ENCODE results near the gene MEF2B. TPM values are rescaled to one million over a fixed set of nuclear protein-coding genes. Genes with fewer than 3 reads are reported as not detected.
A peak's percentile ranks its signal among the peaks of the same experiment; 100 is the strongest.

MEF2B gene
- total RNA-seq, 1 experiment from 2014 or later = not detected

GRCh38 chr19:19204181-19204580, 34.1 kb upstream of the MEF2B start:
- no peaks in the 10 kb centered on the region for H3K9me3 ChIP-seq (replicated peaks)
- H3K36me3 ChIP-seq = peaks cover 5% of the 10 kb centered on the region
- H3K27me3 ChIP-seq = peaks cover 7% of the 10 kb centered on the region
- H3K27ac ChIP-seq = no peak overlapping the region
- no peaks in the 10 kb centered on the region for H3K4me1 ChIP-seq
- no peak for DNase-seq
- no peak overlapping the region for H3K4me3 ChIP-seq

- peak within 1 kb of the TSS; percentile 65 for H3K4me3 ChIP-seq
- DNase-seq = peak; percentile 91 to 97
- peak within 1 kb of the TSS; percentile 47 for H3K27ac ChIP-seq
These were observed 33.2 kb upstream of the MEF2B start, which contains the start of gene NR2C2AP for GRCh38 chr19:19203012-19203856. Gene NR2C2AP (minus strand): TSS chr19:19203414. CDS start chr19:19203060, 354 bp downstream.

GRCh38 chr19:19202707-19203011, 32.6 kb upstream of the MEF2B start:
- Histone ChIP-seq H3K27ac (peak overlapping the region; percentile 47), H3K9me3 (replicated peaks) (no peaks in the 10 kb centered on the region), H3K27me3 (peaks cover 7% of the 10 kb centered on the region), H3K36me3 (peaks cover 13% of the 10 kb centered on the region), H3K4me3 (peak overlapping the region; percentile 65), H3K4me1 (no peaks in the 10 kb centered on the region)
- DNase-seq = no peak

More at GRCh38 chr19:19203012-19203856, 33.2 kb upstream of the MEF2B start, which contains the start of gene NR2C2AP:
- Histone ChIP-seq H3K4me1 (no peaks in the 10 kb centered on the region), H3K9me3 (replicated peaks) (no peaks in the 10 kb centered on the region), H3K27me3 (peaks cover 7% of the 10 kb centered on the region), H3K36me3 (peaks cover 10% of the 10 kb centered on the region)

GRCh38 chr19:19201697-19202630, 31.9 kb upstream of the MEF2B start:
- Histone ChIP-seq H3K9me3 (replicated peaks) (no peaks in the 10 kb centered on the region), H3K36me3 (peaks cover 17% of the 10 kb centered on the region), H3K4me1 (no peaks in the 10 kb centered on the region), H3K27me3 (peaks cover 7% of the 10 kb centered on the region), H3K4me3 (peak overlapping the region; percentile 65; the same call in 1 of the 2 replicates), H3K27ac (no peak overlapping the region)
- no peak for DNase-seq

- H3K27me3 ChIP-seq = no peaks in the 10 kb centered on the region
- no peak overlapping the region for H3K4me3 ChIP-seq
- no peaks in the 10 kb centered on the region for H3K9me3 ChIP-seq (replicated peaks)
- H3K36me3 ChIP-seq = peaks cover 19% of the 10 kb centered on the region; the same call in 1 of the 2 replicates
- H3K4me1 ChIP-seq = no peaks in the 10 kb centered on the region
- no peak for DNase-seq
- H3K27ac ChIP-seq = no peak overlapping the region
These were observed 23.9 kb upstream of the MEF2B start for GRCh38 chr19:19193926-19194325.

GRCh38 chr19:19192910-19193423, 22.9 kb upstream of the MEF2B start:
- H3K9me3 ChIP-seq (replicated peaks) = no peaks in the 10 kb centered on the region
- peak overlapping the region; percentile 60 for H3K27ac ChIP-seq
- peak overlapping the region; percentile 68 for H3K4me3 ChIP-seq
- H3K27me3 ChIP-seq = no peaks in the 10 kb centered on the region
- H3K4me1 ChIP-seq = no peaks in the 10 kb centered on the region
- no peak for DNase-seq
- H3K36me3 ChIP-seq = peaks cover 12% of the 10 kb centered on the region; the same call in 1 of the 2 replicates

- peak within 1 kb of the TSS; percentile 68 for H3K4me3 ChIP-seq
- H3K9me3 ChIP-seq (replicated peaks) = no peaks in the 10 kb centered on the region
- H3K27ac ChIP-seq = peak within 1 kb of the TSS; percentile 78
- no peaks in the 10 kb centered on the region for H3K4me1 ChIP-seq
- peak; percentile 99 to 100 for DNase-seq
- H3K36me3 ChIP-seq = peaks cover 10% of the 10 kb centered on the region; the same call in 1 of the 2 replicates
- no peaks in the 10 kb centered on the region for H3K27me3 ChIP-seq
These were observed 22.2 kb upstream of the MEF2B start, which contains the start of the genes BORCS8 and RFXANK for GRCh38 chr19:19192078-19192882. Gene BORCS8 (minus strand): TSS chr19:19192152. CDS start chr19:19192117, 35 bp downstream. Gene RFXANK (plus strand): TSS chr19:19192258. CDS start chr19:19193947, 1,689 bp downstream.

- Histone ChIP-seq H3K4me3 (peak overlapping the region; percentile 68), H3K9me3 (replicated peaks) (no peaks in the 10 kb centered on the region), H3K4me1 (no peaks in the 10 kb centered on the region)
These were observed 21.7 kb upstream of the MEF2B start for GRCh38 chr19:19191768-19192077.

GRCh38 chr19:19186742-19187141, 16.7 kb upstream of the MEF2B start:
- no peak for DNase-seq
- no peak overlapping the region for H3K27ac ChIP-seq
- H3K9me3 ChIP-seq (replicated peaks) = no peaks in the 10 kb centered on the region
- no peaks in the 10 kb centered on the region for H3K27me3 ChIP-seq
- no peak overlapping the region for H3K4me3 ChIP-seq
- H3K36me3 ChIP-seq = no peaks in the 10 kb centered on the region
- no peaks in the 10 kb centered on the region for H3K4me1 ChIP-seq

More at GRCh38 chr19:19191768-19192077, 21.7 kb upstream of the MEF2B start:
- peak overlapping the region; percentile 78 for H3K27ac ChIP-seq
- H3K27me3 ChIP-seq = no peaks in the 10 kb centered on the region
- H3K36me3 ChIP-seq = peaks cover 5% of the 10 kb centered on the region; the same call in 1 of the 2 replicates
- no peak for DNase-seq

- peak; percentile 67 to 75 for DNase-seq
- no peak overlapping the region for H3K27ac ChIP-seq
- no peaks in the 10 kb centered on the region for H3K4me1 ChIP-seq
- no peaks in the 10 kb centered on the region for H3K36me3 ChIP-seq
- H3K27me3 ChIP-seq = no peaks in the 10 kb centered on the region
- H3K4me3 ChIP-seq = no peak overlapping the region
- no peaks in the 10 kb centered on the region for H3K9me3 ChIP-seq (replicated peaks)
These were observed 16.0 kb upstream of the MEF2B start for GRCh38 chr19:19185853-19186740.

- no peaks in the 10 kb centered on the region for H3K9me3 ChIP-seq (replicated peaks)
- H3K27ac ChIP-seq = no peak overlapping the region
- H3K4me1 ChIP-seq = no peaks in the 10 kb centered on the region
- H3K27me3 ChIP-seq = no peaks in the 10 kb centered on the region
- H3K36me3 ChIP-seq = no peaks in the 10 kb centered on the region
- H3K4me3 ChIP-seq = no peak overlapping the region
- DNase-seq = no peak
These were observed 11.5 kb upstream of the MEF2B start for GRCh38 chr19:19181488-19181998.

GRCh38 chr19:19179548-19180441, 9.7 kb upstream of the MEF2B start:
- Histone ChIP-seq H3K4me1 (peaks cover 1% of the 10 kb centered on the region; the same call in 1 of the 2 replicates), H3K27ac (no peak overlapping the region), H3K4me3 (no peak overlapping the region), H3K9me3 (replicated peaks) (no peaks in the 10 kb centered on the region), H3K36me3 (no peaks in the 10 kb centered on the region), H3K27me3 (no peaks in the 10 kb centered on the region)
- DNase-seq = peak; percentile 28 to 34

Data from SJCRH30 (cell line).